Hematopoietic multipotent progenitor cell treated with erythropoietin and hydrocortisone succinate and interleukin-3 and kit ligand, for 8 days (in vitro differentiated cells): ENCODE measurements around the gene ATP6V1F.
"Not testable (repeated sequence)": the region's sequence is repeated elsewhere in the genome, so short reads cannot be mapped to it uniquely, and the experiment has no call there.

Experiments
- DNase-seq: peaks from one replicate; pipeline ENCODE4 v3.0.0-alpha.2; 2015

Gene ATP6V1F

DNA sequence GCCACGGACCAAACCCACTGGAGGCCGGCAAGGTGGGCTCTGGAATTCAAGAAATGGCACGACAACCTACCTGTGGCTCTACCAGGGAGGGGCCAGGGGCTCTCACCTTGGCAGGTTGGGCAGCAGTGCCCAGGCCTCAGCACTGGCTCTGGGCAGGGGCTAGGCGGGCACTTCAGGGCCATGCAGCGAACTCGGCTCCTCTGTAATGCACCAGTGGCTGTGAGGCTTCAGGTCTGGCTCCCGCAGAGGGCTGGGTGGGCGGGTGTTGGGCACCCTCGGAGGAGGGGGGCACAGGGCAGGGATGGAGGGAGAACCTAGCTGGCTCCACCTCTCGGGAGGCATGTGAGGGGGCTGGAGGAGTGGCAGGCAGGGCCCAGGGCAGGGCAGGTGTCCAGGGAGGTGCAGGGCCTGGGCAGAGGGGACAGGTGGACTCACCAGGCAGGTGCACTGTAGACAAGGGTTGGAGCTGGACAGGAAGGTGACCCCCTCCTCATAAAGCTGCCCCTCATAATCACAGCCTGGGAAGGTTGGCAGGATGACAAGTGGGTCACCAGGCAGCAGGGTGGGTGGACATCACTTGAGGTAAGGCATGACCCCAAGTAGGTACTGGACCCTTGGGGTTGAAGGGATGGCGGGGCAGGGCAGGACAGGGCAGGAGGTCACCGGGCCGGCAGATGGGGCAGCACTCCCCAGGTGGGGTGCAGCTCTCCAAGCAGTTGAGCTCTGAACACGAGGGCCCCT is 41.1 kb downstream of the ATP6V1F start:
- DNase-seq = no peak

GRCh38 chr7:128904381-128905197 is 41.9 kb downstream of the ATP6V1F start:
- peak; percentile 70 for DNase-seq

- no peak for DNase-seq
Measured at GRCh38 chr7:128906001-128906765, 43.5 kb downstream of the ATP6V1F start.

GRCh38 chr7:128906766-128907559 is 44.3 kb downstream of the ATP6V1F start:
- DNase-seq = no peak

- no peak for DNase-seq
Measured at GRCh38 chr7:128908750-128909624, 46.3 kb downstream of the ATP6V1F start.

DNA sequence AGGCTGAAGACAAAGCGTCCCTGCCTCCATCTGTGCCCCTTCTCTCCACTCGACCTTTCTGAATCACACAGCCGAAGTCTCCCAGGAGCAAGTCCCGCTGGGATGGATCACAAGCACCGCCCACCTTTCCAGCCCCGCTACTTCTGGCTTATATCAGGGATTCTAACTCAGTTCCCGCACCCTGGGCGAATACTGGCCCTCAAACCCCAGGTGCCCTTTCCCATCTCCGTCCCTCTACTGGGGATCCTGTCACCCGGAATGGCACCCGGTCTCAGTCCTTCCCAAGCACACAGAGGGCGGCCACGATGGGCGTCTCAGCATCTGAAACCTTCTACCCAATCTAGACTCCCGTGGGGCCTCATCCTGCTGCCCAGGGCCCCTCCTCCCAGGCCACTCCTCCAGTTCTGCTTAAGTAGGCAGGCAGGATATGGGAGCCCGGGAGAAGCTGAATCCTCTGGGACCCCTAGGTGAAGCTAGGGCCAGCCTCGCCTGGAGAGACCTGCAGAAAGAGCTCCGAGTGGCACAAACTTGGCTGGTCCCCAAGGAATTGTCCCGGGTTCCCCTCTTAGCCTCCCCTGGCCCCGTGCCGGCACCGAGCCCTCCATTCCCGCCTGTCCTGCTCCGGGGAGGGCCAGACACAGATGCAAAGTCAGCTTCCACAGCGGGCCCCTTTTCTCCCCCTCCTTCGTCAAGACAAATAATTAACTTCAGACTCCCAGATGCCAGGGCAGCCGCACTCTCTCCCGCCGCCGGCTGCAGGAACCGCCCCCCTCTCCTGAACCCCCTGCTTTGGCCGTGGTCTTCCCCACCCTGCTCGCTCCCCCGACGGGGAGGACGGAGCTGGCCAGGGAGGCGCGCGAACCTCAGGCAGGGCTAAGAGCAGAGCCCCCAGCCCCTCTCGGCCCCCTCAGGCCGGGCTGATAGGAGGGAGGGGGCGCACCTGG is 47.2 kb downstream of the ATP6V1F start:
- no peak for DNase-seq

GRCh38 chr7:128910569-128910945 is 47.9 kb downstream of the ATP6V1F start, which contains the start of gene KCP:
Gene KCP, minus strand, starts transcription at chr7:128910709. Its CDS starts 33 bp downstream, at chr7:128910676.
- DNase-seq = no peak

DNA sequence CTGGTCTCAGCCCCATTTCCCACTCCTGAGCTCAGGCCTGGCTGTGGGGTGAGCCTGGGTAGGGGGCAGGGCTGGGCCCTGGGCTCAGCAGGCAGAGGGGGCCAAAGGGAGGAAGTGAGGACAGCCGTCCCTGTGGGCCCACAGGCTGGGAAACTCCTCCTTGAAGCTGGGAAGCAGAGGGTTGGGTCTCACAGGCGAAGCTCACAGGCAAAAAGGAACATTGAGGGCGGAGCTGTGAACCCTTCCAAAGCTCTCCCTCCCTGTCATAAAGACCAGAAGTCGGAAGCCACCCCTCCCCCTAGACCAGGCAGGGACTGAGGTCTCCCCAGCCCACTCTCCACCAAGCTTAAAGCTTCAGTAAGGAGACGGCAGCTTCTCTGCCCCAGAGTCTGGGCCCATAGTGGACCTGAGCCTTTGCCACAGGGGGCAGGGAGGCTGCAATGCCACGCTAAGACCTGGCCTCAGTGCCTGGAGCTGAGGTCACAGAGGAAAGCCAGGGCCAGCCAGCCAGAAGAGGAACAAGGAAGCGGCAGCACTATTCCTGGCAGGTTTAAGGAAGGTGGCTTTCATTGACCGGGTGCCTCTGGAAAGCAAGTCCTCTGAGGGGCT is 48.9 kb downstream of the ATP6V1F start:
- no peak for DNase-seq

- no peak for DNase-seq
Measured at GRCh38 chr7:128912281-128912680, 49.6 kb downstream of the ATP6V1F start.

GRCh38 chr7:128912709-128913495 is 50.2 kb downstream of the ATP6V1F start:
- DNase-seq = not testable (repeated sequence)

DNA sequence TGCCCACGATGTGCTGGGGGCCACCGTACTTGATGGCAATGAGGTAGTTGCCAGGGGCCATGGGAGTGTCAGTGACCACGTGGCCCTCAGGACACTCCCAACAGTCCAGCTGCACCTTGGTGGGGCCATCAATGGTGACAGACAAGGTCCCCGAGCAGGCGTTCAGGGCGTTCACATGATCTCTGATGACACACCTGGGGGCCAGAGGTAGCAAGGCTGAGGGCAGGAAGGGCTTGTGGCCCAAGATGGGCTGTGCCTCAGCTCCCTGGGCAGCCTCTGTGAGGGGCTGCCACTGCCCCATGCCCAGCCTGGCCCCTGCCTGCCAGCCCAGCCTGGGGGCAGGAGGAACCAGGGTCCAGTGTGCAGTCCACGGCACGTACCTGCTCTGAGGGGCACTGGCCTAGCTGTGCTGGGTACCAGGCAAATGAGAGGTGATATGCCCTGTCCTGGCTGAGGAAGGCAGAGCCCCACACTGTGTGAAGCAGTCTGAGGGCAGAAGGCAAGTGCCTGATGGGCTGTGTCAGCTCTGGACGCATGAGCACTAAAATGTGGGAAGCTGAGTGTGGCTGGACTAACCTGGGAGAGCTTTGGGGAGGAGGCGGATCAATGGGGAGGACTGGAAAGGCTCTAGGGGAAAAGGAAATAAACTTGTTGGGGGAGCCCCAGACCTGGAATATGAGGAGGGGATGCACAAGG is 51.4 kb downstream of the ATP6V1F start:
- no peak for DNase-seq

DNA sequence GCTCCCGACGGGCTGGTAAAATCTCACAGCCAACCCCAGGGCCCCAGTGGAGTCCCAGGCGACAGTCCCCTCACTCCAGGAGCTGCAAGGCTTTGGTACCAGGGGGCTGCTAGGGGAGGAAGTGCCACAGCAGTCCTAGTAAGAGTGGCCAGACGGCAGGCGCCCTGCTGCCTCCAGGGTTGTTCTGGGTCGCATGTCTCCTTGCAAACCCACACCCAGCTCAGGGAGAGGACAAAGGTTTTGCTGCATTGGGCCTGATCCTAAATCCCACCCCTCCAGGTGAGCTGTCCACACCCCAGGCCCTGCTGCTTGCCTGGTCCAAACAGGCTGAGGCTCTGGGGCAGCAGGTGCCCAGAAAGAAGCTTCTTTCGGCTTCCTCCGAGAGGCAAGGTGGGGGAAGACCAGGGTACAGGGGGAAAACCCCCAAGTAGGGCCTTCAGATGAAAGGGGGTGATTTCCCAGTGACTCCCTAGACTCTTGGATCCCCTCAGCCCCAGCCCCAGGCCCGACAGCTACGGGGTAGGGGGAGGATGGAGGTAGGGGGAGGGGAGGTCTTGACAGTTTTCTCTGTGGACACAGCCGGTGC is 52.0 kb downstream of the ATP6V1F start:
- no peak for DNase-seq

- DNase-seq = no peak
Measured at GRCh38 chr7:128915271-128915819, 52.7 kb downstream of the ATP6V1F start.
